Measurements from ENCODE around the gene TMEFF2. TPM values are rescaled to one million over a fixed set of nuclear protein-coding genes. Genes with fewer than 3 reads are reported as not detected.

The TMEFF2 gene
- total and polyA plus RNA-seq, 2 of the 8 experiments (the other 6 are each of a cell fraction or from before 2014, with no cell fraction given): 0.91 to 3.7 TPM

- TF ChIP-seq CHD7 (IDR thresholded peaks at IDR 0.05; ENCODE audit: insufficient replicate concordance, low read length): no peak
- TF ChIP-seq ATF2 (IDR thresholded peaks at IDR 0.05; ENCODE audit: low read length): no peak
- TF ChIP-seq FOSL1 (IDR thresholded peaks at IDR 0.05; ENCODE audit: insufficient read depth, low read depth, low read length): no peak
- no peak for TF ChIP-seq KDM5A (IDR thresholded peaks at IDR 0.05; ENCODE audit: low read length)
- no peak for TF ChIP-seq PHF8 (conservative IDR thresholded peaks at IDR 0.05; ENCODE audit: low read depth, low read length)
- no peak for TF ChIP-seq HDAC6 (IDR thresholded peaks at IDR 0.05; ENCODE audit: low read depth, low read length)
Measured at GRCh38 chr2:192148620-192149321, 46.0 kb downstream of the TMEFF2 start (continued).

All from H1 (cell line).